ENCODE data around the gene ERVMER34-1. TPM values are rescaled to one million over a fixed set of nuclear protein-coding genes. Genes with fewer than 3 reads are reported as not detected.

The ERVMER34-1 gene
- total and polyA plus RNA-seq, 8 donors, result 0.30 to 3.0 (median 0.49) TPM; not detected in 4

GRCh38 chr4:52693492-52693891 is 57.7 kb downstream of the ERVMER34-1 start:
- TF ChIP-seq POLR2A (IDR thresholded peaks at IDR 0.05), result no peak
- TF ChIP-seq CTCF (IDR thresholded peaks at IDR 0.05), result no peak
- TF ChIP-seq EP300 (IDR thresholded peaks at IDR 0.05), result no peak
- no peak for TF ChIP-seq POLR2AphosphoS5 (IDR thresholded peaks at IDR 0.05)
- Histone ChIP-seq H3K27ac (no peak overlapping the region), H3K27me3 (no peaks in the 10 kb centered on the region), H3K4me1 (peaks cover 0 to 10% (median 2%) of the 10 kb centered on the region in 4 donors), H3K4me3 (no peak overlapping the region), H3K36me3 (no peaks in the 10 kb centered on the region), H3K9me3 (peaks cover 0 to 17% (median 9%) of the 10 kb centered on the region in 4 donors)
- intact Hi-C loops (cut with DNase I; ENCODE audit: low total_unique reads), result no loop called here
- DNase-seq, result no peak

Small RNA genes within 50 kb of the gene (small RNA-seq; reads per million reads assigned to genes)
- gene MIR4449 (2.4 to 5.1 (median 3.8) reads per million in 4 donors), gene RF00019 (0 reads per million in 4 donors), gene RF00568 (0 reads per million in 4 donors), gene SNORA26 (22.6 to 53.7 (median 33.9) reads per million in 4 donors)

Other genes with a start within 250 kb of the ERVMER34-1 start
- 10 to 100 TPM in 3 of 5 donors, 1 to 10 TPM in 2; 2.7 to 36.5 (median 24.8) TPM for gene USP46, start 92.1 kb downstream of the ERVMER34-1 start, total RNA-seq
- 1 to 10 TPM; 3.2 to 6.4 (median 5.8) TPM for gene USP46, start 92.1 kb downstream of the ERVMER34-1 start, polyA plus RNA-seq
- gene RASL11B, start 110.9 kb upstream of the ERVMER34-1 start, total RNA-seq, result 1 to 10 TPM in 4 of 5 donors, not detected in 1; 1.2 to 6.4 (median 4.9) TPM
- 1 to 10 TPM in 2 of 3 donors, under 1 TPM in 1; 0.83 to 2.9 (median 1.8) TPM for gene RASL11B, start 110.9 kb upstream of the ERVMER34-1 start, polyA plus RNA-seq